Activated CD8-positive, alpha-beta memory T cell treated with anti-CD3 and anti-CD28 coated beads, Interleukin-2, amount 50 U/mL, for 4 hours (primary cell): ENCODE measurements around the gene ARHGAP26.

Experiments
- DNase-seq: peaks from one replicate; pipeline ENCODE4 v3.0.0-alpha.2; 2020

The ARHGAP26 gene

GRCh38 chr5:143001764-143002351, 231.7 kb downstream of the ARHGAP26 start:
- DNase-seq, result no peak

GRCh38 chr5:143002459-143003327, 232.5 kb downstream of the ARHGAP26 start:
- peak; percentile 47 for DNase-seq

GRCh38 chr5:143003328-143003636, 233.1 kb downstream of the ARHGAP26 start:
- no peak for DNase-seq

- no peak for DNase-seq
Measured at GRCh38 chr5:143004361-143005145, 234.4 kb downstream of the ARHGAP26 start.

GRCh38 chr5:143006501-143006900, 236.3 kb downstream of the ARHGAP26 start:
- DNase-seq, result no peak

GRCh38 chr5:143008032-143008431, 237.9 kb downstream of the ARHGAP26 start:
- DNase-seq, result no peak

GRCh38 chr5:143008809-143009521, 238.8 kb downstream of the ARHGAP26 start:
- peak; percentile 68 for DNase-seq

GRCh38 chr5:143010351-143010750, 240.2 kb downstream of the ARHGAP26 start:
- DNase-seq, result no peak

GRCh38 chr5:143011585-143011984, 241.4 kb downstream of the ARHGAP26 start:
- DNase-seq, result no peak

- no peak for DNase-seq
Measured at GRCh38 chr5:143013176-143013891, 243.2 kb downstream of the ARHGAP26 start.

- DNase-seq, result peak; percentile 30
Measured at GRCh38 chr5:143014017-143014651, 244.0 kb downstream of the ARHGAP26 start.

- DNase-seq, result peak; percentile 50
Measured at GRCh38 chr5:143016777-143017516, 246.8 kb downstream of the ARHGAP26 start.

- DNase-seq, result no peak
Measured at GRCh38 chr5:143017541-143017940, 247.4 kb downstream of the ARHGAP26 start.

GRCh38 chr5:143017992-143018391, 247.8 kb downstream of the ARHGAP26 start:
- no peak for DNase-seq

GRCh38 chr5:143019157-143019556, 249.0 kb downstream of the ARHGAP26 start:
- no peak for DNase-seq

GRCh38 chr5:143019614-143020515, 249.7 kb downstream of the ARHGAP26 start:
- DNase-seq, result no peak

- no peak for DNase-seq
Measured at GRCh38 chr5:143021595-143021994, 251.4 kb downstream of the ARHGAP26 start.

GRCh38 chr5:143023411-143024096, 253.4 kb downstream of the ARHGAP26 start:
- DNase-seq, result no peak

GRCh38 chr5:143024228-143024920, 254.2 kb downstream of the ARHGAP26 start:
- DNase-seq, result no peak
